PC-3 (cell line): ENCODE measurements around the gene MBNL1.

ENCODE experiments used
- CTCF ChIP-seq: fragments of 300-600 bp; sonication (generic); conservative IDR thresholded peaks from 2 replicates; pipeline ENCODE4 v1.5.1; 2017; ENCODE audit warnings: antibody characterized with exemption, low read depth, mild to moderate bottlenecking, low read length
- EZH2phosphoT487 ChIP-seq: fragments of 300-600 bp; sonication (generic); IDR thresholded peaks from 2 replicates; pipeline ENCODE4 v1.6.1; 2018; ENCODE audit warnings: mild to moderate bottlenecking, antibody characterized with exemption, low read length, borderline replicate concordance

- no peak for TF ChIP-seq CTCF
- TF ChIP-seq EZH2phosphoT487: no peak
Measured at GRCh38 chr3:152352554-152352953, 83.8 kb downstream of the MBNL1 start.
